Activated CD8-positive, alpha-beta memory T cell treated with anti-CD3 and anti-CD28 coated beads for 4 hours (primary cell): ENCODE data around the gene FRMD8.
A peak's percentile ranks its signal among the peaks of the same experiment; 100 is the strongest.

Source experiments
- DNase-seq, 2 donors: peaks; one replicate each; pipeline ENCODE4 v3.0.0-alpha.2; 2020; ENCODE audit warnings: low read depth in 2 of 2

Gene FRMD8

GRCh38 chr11:65414776-65415498 lies 28.5 kb downstream of the FRMD8 start:
- no peak for DNase-seq

DNA sequence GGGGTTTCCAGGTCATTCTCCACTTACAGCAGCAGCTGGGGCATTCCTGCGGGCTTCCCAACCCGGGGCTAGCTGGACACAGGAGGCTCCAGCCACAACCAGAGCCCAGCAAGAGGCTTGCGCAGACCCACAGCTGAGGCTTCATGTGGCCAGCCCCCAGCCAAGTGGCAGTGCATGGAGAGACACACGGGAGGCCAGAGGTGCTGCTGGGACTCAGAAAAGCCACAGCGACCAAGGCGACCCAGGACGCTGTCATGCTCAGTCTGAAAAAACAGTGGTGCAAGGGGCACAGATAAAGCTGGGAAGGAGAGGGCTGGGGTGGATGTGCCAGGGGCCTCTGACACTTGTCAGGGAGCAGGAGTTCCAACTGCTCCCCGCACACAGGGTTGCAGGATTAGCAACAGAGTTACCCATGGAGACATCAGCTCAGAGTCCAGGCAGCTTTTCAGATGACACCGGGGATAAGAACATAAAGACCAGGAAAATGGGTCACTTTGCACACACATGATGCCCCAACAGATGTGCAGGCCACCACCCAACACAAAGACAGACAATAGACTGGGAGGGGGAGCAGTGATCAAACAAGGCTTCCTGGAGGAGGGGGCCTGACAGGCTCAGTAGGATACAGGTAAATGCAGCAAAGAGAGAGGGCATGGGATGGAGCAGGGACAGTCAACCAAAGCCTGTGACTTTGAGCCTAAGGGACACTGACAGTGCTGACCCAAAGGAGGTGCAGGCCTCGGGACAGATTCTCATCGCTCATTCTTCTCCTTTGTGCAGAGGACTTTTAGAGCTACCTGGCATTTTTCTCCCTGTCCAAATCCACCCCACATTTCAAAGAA lies 29.3 kb downstream of the FRMD8 start:
- no peak for DNase-seq

DNA sequence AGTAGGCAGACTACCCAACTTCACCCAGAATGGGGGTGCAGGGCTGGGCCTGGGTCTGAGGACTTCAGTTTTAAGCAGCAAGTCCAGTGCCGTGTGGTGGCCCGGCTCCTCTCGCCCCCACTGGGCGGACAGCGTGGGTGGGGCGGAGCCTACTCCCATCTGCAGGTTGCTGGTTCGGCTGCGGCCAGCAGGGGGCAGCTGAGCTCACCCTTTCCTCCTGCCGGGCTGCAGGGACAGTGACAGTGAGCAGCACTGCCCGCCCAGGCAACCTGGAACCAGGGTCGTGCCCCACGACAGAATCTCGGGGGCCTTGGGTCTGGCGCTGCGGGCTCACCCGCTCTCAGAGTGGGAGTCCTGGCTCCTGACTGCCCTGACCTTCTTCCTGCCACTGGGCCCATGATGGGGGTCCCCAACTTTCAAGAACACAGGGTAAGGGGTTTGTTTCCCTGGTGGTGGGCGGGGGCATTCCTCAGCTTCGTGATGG lies 29.9 kb downstream of the FRMD8 start:
- peak; percentile 86 to 87 for DNase-seq

DNA sequence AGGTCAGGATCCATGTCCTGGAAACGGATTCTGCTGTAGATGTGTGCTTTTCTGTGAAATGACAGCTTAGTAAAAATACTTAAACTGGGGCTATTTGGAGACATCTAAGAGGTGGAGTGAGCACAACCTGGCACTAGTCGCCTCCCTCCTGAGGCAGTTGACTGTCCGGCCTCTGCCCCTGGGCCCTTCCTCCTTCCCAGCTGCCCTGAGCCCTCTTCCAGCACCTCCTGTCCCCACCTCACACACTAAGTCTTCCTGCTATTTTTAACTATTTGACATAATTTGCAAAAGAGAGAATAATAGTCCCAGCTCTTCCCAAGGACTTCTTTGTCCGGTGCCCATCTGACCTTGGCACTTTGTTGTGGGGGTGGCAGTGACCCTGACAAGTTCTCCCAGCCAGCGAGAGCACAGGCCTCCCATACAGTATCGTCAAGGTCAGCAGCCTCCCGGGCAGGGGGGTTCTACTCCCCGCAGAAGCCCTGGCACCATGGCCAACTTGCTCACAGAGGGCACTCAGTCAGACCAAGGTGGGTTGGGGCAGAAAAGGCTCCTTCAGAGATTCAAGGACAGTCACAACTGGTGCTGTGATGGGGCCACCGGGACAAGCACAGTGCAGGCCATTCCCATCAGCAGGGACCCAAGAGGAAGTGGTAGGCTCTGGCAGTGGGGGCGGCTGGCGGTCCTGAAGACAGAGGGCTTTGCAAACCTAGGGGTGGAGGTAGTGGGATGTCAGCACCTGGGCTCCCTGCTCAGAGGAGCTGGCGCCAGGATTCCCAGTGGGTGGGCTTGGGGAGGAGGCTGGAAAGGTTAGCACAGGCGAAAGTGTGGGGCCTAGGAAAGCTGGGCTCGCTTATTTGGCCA lies 30.6 kb downstream of the FRMD8 start:
- no peak for DNase-seq

DNA sequence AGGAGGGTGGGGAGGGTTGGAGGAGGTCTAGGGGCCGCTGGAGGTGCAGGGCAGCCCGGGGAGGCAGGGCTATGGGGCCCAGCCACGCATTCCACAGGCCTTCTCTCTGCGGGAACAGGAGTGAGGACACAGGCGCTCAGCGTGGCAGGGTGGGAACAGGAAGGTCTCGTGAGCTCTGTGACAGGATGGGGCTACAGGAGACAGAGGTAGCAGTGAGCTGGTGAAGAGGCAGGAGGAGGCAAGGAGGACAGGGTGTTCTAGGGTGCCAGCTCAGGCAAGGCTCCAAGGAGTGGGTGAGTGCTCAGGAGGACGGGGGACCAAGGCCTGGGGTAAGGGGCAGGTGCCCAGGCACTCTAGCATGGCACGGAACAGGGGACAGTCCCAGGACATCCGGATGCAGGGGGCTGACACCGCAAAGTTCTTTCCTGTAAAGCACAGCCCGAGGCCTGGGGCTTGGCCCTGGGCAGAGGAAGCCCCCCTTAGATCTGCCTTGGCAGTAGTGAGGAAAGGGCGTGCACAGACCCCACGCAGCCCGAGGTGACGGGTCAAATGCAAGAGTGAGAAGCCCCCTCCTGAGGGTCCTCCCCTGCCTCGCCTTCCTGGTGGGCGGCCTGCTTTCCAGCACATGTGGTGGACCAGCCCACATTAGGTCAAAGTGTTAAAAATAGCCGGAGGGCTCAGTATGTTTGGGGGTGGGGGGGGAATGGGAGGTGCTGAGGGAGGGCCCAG lies 31.4 kb downstream of the FRMD8 start:
- no peak for DNase-seq

- no peak for DNase-seq
These were observed 31.9 kb downstream of the FRMD8 start for GRCh38 chr11:65418431-65418680.

GRCh38 chr11:65418681-65419459 lies 32.4 kb downstream of the FRMD8 start:
- peak; percentile 66 to 69 for DNase-seq

DNA sequence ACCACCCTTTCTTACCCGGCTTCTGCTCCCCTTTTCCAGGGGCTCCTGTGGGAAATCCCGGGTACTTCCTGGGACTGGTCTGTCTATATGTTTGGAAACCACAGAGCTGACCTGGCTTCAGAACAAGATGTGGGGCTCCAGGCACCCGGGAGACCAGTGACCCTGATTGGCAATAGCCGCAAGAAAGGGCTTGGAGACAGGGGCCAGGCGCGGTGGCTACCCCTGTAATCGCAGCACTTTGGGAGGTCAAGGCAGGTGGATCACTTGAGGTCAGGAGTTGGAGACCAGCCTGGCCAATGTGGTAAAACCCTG lies 33.0 kb downstream of the FRMD8 start:
- DNase-seq = no peak

DNA sequence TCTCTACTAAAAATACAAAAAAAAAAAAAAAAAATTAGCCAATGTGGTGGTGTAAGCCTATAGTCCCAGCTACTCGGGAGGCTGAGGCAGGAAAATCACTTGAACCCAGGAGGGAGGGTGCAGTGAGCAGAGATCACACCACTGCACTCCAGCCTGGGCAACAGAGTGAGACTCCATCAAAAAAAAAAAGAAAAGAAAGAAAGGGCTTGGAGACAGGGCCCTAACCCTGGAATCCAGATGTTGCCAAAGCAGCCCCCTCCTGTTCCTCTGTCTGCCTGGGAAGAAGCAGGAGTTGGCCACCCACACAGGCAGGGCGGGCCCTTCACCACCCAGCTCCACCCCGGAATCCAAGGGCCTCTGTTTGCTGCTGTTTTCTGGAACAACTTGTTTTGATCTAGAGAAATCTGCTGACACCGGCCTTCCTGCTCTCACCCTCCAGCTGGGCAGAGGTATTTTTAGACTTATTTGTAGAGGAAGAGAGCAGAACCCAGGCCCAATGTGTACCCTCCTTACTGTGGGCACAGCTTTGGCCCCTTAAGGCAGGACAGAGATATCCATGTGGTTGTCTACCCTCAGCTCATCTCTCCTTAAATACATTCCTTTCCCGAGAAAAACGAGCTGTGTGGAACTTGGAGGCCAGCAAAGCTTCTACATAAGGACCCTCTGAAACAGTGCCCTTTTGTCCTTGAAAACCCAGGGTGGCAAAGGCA lies 33.5 kb downstream of the FRMD8 start:
- DNase-seq = no peak

DNA sequence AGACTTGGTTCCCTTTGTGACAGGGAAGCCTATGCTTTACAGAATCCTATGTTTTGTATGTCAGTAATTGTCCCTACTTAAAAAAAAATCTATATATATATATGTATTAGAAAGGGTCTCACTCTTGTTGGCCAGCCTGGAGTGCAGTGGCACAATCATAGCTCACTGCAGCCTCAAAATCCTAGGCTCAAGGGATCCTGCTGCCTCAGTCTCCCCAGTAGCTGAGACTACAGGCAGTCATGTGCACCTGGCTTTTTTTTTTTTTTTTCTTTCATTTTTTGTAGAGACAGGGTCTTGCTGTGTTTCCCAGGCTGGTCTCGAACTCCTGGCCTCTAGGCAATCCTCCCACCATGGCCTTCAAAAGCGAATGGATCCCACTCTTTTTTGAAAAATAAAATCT lies 34.1 kb downstream of the FRMD8 start:
- no peak for DNase-seq

GRCh38 chr11:65420979-65421793 lies 34.7 kb downstream of the FRMD8 start:
- DNase-seq = peak; percentile 79 to 87

GRCh38 chr11:65421794-65422632 lies 35.6 kb downstream of the FRMD8 start:
- DNase-seq = peak; percentile 84 to 86

DNA sequence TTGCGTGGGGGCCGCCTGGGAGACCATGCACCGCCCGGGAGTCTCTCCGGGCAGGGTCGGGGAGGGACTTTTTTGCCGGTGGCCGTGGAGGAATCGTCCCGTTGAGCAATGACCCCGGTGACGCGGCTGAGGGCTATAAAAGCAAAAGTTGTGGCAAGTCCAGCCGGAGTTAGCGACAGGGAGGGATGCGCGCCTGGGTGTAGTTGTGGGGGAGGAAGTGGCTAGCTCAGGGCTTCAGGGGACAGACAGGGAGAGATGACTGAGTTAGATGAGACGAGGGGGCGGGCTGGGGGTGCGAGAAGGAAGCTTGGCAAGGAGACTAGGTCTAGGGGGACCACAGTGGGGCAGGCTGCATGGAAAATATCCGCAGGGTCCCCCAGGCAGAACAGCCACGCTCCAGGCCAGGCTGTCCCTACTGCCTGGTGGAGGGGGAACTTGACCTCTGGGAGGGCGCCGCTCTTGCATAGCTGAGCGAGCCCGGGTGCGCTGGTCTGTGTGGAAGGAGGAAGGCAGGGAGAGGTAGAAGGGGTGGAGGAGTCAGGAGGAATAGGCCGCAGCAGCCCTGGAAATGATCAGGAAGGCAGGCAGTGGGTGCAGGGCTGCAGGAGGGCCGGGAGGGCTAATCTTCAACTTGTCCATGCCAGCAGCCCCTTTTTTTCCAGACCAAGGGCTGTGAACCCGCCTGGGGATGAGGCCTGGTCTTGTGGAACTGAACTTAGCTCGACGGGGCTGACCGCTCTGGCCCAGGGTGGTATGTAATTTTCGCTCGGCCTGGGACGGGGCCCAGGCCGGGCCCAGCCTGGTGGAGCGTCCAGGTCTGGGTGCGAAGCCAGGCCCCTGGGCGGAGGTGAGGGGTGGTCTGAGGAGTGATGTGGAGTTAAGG lies 36.4 kb downstream of the FRMD8 start, which contains the start of gene NEAT1:
NEAT1 (plus strand) TSS at position 166 of the 883 bp plus-strand sequence.
- peak; percentile 82 to 85 for DNase-seq

DNA sequence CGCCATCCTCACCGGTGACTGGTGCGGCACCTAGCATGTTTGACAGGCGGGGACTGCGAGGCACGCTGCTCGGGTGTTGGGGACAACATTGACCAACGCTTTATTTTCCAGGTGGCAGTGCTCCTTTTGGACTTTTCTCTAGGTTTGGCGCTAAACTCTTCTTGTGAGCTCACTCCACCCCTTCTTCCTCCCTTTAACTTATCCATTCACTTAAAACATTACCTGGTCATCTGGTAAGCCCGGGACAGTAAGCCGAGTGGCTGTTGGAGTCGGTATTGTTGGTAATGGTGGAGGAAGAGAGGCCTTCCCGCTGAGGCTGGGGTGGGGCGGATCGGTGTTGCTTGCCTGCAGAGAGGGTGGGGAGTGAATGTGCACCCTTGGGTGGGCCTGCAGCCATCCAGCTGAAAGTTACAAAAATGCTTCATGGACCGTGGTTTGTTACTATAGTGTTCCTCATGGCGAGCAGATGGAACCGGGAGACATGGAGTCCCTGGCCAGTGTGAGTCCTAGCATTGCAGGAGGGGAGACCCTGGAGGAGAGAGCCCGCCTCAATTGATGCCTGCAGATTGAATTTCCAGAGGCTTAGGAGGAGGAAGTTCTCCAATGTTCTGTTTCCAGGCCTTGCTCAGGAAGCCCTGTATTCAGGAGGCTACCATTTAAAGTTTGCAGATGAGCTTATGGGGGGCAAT lies 37.2 kb downstream of the FRMD8 start:
- no peak for DNase-seq

DNA sequence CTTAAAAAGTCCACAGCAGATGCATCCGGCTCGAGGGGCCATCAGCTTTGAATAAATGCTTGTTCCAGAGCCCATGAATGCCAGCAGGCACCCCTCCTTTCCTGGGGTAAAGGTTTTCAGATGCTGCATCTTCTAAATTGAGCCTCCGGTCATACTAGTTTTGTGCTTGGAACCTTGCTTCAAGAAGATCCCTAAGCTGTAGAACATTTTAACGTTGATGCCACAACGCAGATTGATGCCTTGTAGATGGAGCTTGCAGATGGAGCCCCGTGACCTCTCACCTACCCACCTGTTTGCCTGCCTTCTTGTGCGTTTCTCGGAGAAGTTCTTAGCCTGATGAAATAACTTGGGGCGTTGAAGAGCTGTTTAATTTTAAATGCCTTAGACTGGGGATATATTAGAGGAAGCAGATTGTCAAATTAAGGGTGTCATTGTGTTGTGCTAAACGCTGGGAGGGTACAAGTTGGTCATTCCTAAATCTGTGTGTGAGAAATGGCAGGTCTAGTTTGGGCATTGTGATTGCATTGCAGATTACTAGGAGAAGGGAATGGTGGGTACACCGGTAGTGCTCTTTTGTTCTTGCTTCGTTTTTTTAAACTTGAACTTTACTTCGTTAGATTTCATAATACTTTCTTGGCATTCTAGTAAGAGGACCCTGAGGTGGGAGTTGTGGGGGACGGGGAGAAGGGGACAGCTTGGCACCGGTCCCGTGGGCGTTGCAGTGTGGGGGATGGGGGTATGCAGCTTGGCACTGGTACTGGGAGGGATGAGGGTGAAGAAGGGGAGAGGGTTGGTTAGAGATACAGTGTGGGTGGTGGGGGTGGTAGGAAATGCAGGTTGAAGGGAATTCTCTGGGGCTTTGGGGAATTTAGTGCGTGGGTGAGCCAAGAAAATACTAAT lies 38.0 kb downstream of the FRMD8 start:
- no peak for DNase-seq
